ENCODE measurements around the gene DNAI4. TPM values are rescaled to one million over a fixed set of nuclear protein-coding genes. Genes with fewer than 3 reads are reported as not detected.
"Not testable (repeated sequence)": the region's sequence is repeated elsewhere in the genome, so short reads cannot be mapped to it uniquely, and the experiment has no call there.

The DNAI4 gene
- total RNA-seq, 1 donor from 2014 or later = 5.1 TPM

- Mint-ChIP-seq H3K4me3 (ENCODE audit: unreplicated experiment) (no peak overlapping the region), H3K36me3 (ENCODE audit: low read depth, unreplicated experiment) (peaks cover 10% of the 10 kb centered on the region), H3K4me1 (ENCODE audit: unreplicated experiment) (no peaks in the 10 kb centered on the region), H3K27me3 (ENCODE audit: unreplicated experiment) (peaks cover 1% of the 10 kb centered on the region), H3K9me3 (ENCODE audit: unreplicated experiment) (no peaks in the 10 kb centered on the region), H3K27ac (ENCODE audit: unreplicated experiment) (no peak overlapping the region)
- TF ChIP-seq, protein P1, sequence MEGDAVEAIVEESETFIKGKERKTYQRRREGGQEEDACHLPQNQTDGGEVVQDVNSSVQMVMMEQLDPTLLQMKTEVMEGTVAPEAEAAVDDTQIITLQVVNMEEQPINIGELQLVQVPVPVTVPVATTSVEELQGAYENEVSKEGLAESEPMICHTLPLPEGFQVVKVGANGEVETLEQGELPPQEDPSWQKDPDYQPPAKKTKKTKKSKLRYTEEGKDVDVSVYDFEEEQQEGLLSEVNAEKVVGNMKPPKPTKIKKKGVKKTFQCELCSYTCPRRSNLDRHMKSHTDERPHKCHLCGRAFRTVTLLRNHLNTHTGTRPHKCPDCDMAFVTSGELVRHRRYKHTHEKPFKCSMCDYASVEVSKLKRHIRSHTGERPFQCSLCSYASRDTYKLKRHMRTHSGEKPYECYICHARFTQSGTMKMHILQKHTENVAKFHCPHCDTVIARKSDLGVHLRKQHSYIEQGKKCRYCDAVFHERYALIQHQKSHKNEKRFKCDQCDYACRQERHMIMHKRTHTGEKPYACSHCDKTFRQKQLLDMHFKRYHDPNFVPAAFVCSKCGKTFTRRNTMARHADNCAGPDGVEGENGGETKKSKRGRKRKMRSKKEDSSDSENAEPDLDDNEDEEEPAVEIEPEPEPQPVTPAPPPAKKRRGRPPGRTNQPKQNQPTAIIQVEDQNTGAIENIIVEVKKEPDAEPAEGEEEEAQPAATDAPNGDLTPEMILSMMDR (IDR thresholded peaks at IDR 0.05; ENCODE audit: unreplicated experiment) = no peak
- no peak for DNase-seq (ENCODE audit: low spot score)
Observed at GRCh38 chr1:66876664-66877063, 48.0 kb downstream of the DNAI4 start.

DNA sequence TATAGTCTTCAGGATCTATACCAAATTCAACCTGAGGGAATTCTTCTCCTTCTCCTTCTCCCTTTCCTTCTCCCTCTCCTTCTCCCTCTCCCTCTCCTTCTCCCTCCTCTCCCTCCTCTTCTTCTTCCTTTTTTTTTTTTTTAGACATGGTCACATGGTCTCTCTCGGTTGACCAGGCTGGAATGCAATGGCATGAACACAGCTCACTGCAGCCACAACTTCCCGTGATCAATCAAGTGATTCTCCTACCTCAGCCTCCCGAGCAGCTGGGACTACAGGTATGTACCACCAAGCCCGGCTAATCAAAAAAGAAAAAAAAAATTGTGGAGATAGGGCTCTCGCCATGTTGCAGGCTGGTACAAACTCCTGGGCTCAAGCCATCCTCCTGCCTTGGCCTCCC, 51.5 kb downstream of the DNAI4 start:
- DNase-seq (ENCODE audit: low spot score) = no peak
- Mint-ChIP-seq H3K36me3 (ENCODE audit: low read depth, unreplicated experiment) (no peaks in the 10 kb centered on the region), H3K9me3 (ENCODE audit: unreplicated experiment) (no peaks in the 10 kb centered on the region), H3K4me1 (ENCODE audit: unreplicated experiment) (no peaks in the 10 kb centered on the region), H3K27me3 (ENCODE audit: unreplicated experiment) (no peaks in the 10 kb centered on the region), H3K4me3 (ENCODE audit: unreplicated experiment) (no peak overlapping the region), H3K27ac (ENCODE audit: unreplicated experiment) (no peak overlapping the region)
- TF ChIP-seq, protein P1 (IDR thresholded peaks at IDR 0.05; ENCODE audit: unreplicated experiment) = no peak

DNA sequence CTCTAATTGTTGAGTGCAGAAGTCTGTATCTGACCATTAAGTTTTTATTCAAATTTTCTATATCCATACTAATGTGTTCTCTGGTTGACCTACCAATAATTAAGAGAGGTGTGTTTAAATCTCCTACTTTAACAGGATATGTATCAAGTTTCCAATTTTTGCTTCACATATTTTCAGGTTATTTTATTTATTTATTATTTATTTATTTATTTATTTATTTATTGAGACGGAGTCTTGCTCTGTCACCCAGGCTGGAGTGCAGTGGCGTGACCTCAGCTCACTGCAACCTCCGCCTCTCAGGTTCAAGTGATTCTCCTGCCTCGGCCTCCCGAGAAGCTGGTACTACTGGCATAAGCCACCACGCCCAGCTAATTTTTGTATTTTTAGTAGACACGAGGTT, 52.6 kb downstream of the DNAI4 start:
- not testable (repeated sequence) for H3K4me1 Mint-ChIP-seq (ENCODE audit: unreplicated experiment); H3K27ac Mint-ChIP-seq (ENCODE audit: unreplicated experiment); H3K36me3 Mint-ChIP-seq (ENCODE audit: low read depth, unreplicated experiment); H3K9me3 Mint-ChIP-seq (ENCODE audit: unreplicated experiment); H3K4me3 Mint-ChIP-seq (ENCODE audit: unreplicated experiment); H3K27me3 Mint-ChIP-seq (ENCODE audit: unreplicated experiment); DNase-seq (ENCODE audit: low spot score)

DNA sequence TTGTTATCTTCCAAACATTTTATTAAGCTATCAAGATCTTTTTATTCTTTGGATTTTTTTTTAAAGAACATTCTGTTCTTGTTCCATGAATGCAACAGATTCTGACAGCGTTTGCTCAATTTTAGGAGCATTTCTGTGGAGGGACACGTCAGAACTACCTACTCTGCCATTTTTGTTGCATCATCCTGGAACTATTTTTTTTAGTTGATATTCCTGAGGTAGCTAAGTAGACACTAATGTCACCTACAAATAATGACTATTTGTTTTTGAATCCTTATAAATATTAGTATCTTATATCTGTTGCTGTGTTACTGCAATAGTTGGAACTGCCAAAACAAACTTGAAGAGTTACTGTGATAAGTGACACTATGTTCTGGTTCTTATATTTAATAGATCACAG, 57.2 kb downstream of the DNAI4 start:
- H3K27ac Mint-ChIP-seq (ENCODE audit: unreplicated experiment) = no peak overlapping the region
- H3K9me3 Mint-ChIP-seq (ENCODE audit: unreplicated experiment) = no peaks in the 10 kb centered on the region
- no peaks in the 10 kb centered on the region for H3K27me3 Mint-ChIP-seq (ENCODE audit: unreplicated experiment)
- H3K4me1 Mint-ChIP-seq (ENCODE audit: unreplicated experiment) = no peaks in the 10 kb centered on the region
- no peak for DNase-seq (ENCODE audit: low spot score)
- H3K4me3 Mint-ChIP-seq (ENCODE audit: unreplicated experiment) = no peak overlapping the region
- TF ChIP-seq, protein P1 (IDR thresholded peaks at IDR 0.05; ENCODE audit: unreplicated experiment) = no peak
- H3K36me3 Mint-ChIP-seq (ENCODE audit: low read depth, unreplicated experiment) = no peaks in the 10 kb centered on the region

GRCh38 chr1:66860529-66860928, 64.1 kb downstream of the DNAI4 start:
- Mint-ChIP-seq H3K9me3 (ENCODE audit: unreplicated experiment) (no peaks in the 10 kb centered on the region), H3K36me3 (ENCODE audit: low read depth, unreplicated experiment) (no peaks in the 10 kb centered on the region), H3K4me3 (ENCODE audit: unreplicated experiment) (no peak overlapping the region), H3K27me3 (ENCODE audit: unreplicated experiment) (no peaks in the 10 kb centered on the region), H3K4me1 (ENCODE audit: unreplicated experiment) (no peaks in the 10 kb centered on the region), H3K27ac (ENCODE audit: unreplicated experiment) (no peak overlapping the region)
- TF ChIP-seq, protein P1 (IDR thresholded peaks at IDR 0.05; ENCODE audit: unreplicated experiment) = no peak
- DNase-seq (ENCODE audit: low spot score) = no peak

GRCh38 chr1:66853379-66853778, 71.3 kb downstream of the DNAI4 start:
- Mint-ChIP-seq H3K27ac (ENCODE audit: unreplicated experiment) (no peak overlapping the region), H3K4me3 (ENCODE audit: unreplicated experiment) (no peak overlapping the region), H3K27me3 (ENCODE audit: unreplicated experiment) (peaks cover 1% of the 10 kb centered on the region), H3K4me1 (ENCODE audit: unreplicated experiment) (peaks cover 2% of the 10 kb centered on the region), H3K36me3 (ENCODE audit: low read depth, unreplicated experiment) (no peaks in the 10 kb centered on the region), H3K9me3 (ENCODE audit: unreplicated experiment) (no peaks in the 10 kb centered on the region)
- TF ChIP-seq, protein P1 (IDR thresholded peaks at IDR 0.05; ENCODE audit: unreplicated experiment) = no peak
- DNase-seq (ENCODE audit: low spot score) = no peak
